PC-3 (cell line): ENCODE results near the gene ADAMTSL3. TPM values are rescaled to one million over a fixed set of nuclear protein-coding genes. Genes with fewer than 3 reads are reported as not detected.

Experiments
- ATAC-seq: fragments of 200-7000 bp; cut with Tn5 transposase; 2 replicates; pipeline ENCODE4 v1.9.1; 2020; ENCODE audit warnings: mild to moderate bottlenecking, moderate library complexity
- BruUV-seq: library from RNA; stranded (reverse); fragments of 400-500 nt; replicated peaks from 2 replicates; lab custom pipeline; 2021; lab: Mats Ljungman, UMichigan
- CTCF ChIA-PET: fragments of 300-600 bp; sonication (Branson Sonifier 250); formaldehyde crosslinking; loops from one replicate; lab custom pipeline; 2022; ENCODE audit warnings: antibody characterized with exemption; lab: Charles Lee
- POLR2A ChIA-PET: fragments of 300-600 bp; sonication (Branson Sonifier 250); formaldehyde crosslinking; loops from one replicate; lab custom pipeline; 2022; ENCODE audit warnings: antibody characterized with exemption; ENCODE audit not compliant: unreplicated experiment; lab: Charles Lee
- DNase-seq: peaks from one replicate; pipeline ENCODE4 v3.0.0-alpha.2; 2015
- H2AFZ ChIP-seq: fragments of 300-600 bp; sonication (generic); 2 replicates; pipeline ENCODE4 v1.6.0; 2016; ENCODE audit warnings: antibody characterized with exemption, low read length
- H3F3A ChIP-seq: fragments of 300-600 bp; sonication (generic); one replicate; pipeline ENCODE4 v1.6.0; 2017; ENCODE audit warnings: antibody characterized with exemption, low read length, control low read depth, mild to moderate bottlenecking; ENCODE audit not compliant: unreplicated experiment
- H3K27ac ChIP-seq: fragments of 300-600 bp; sonication (generic); 2 replicates; pipeline ENCODE4 v1.5.1; 2016; ENCODE audit warnings: mild to moderate bottlenecking, low read length
- H3K27me3 ChIP-seq: fragments of 300-600 bp; sonication (generic); 2 replicates; pipeline ENCODE4 v1.6.1; 2016; ENCODE audit warnings: low read length, mixed read lengths
- H3K36me3 ChIP-seq: fragments of 300-600 bp; sonication (generic); 2 replicates; pipeline ENCODE4 v1.6.1; 2016; ENCODE audit warnings: low read depth, mixed run types, low read length, mixed read lengths
- H3K4me1 ChIP-seq: fragments of 300-600 bp; sonication (generic); 2 replicates; pipeline ENCODE4 v1.5.1; 2016; ENCODE audit warnings: low read length; ENCODE audit not compliant: insufficient read depth
- H3K4me2 ChIP-seq: fragments of 300-600 bp; sonication (generic); 2 replicates; pipeline ENCODE4 v1.6.0; 2016; ENCODE audit warnings: low read length
- H3K4me3 ChIP-seq: fragments of 300-600 bp; sonication (generic); 2 replicates; pipeline ENCODE4 v1.5.1; 2016; ENCODE audit warnings: mild to moderate bottlenecking, low read length, mixed read lengths
- H3K79me2 ChIP-seq: fragments of 300-600 bp; sonication (generic); 2 replicates; pipeline ENCODE4 v1.6.1; 2017; ENCODE audit warnings: low read length, mixed read lengths
- H3K9ac ChIP-seq: fragments of 300-600 bp; sonication (generic); 2 replicates; pipeline ENCODE4 v1.6.0; 2016; ENCODE audit warnings: mild to moderate bottlenecking, low read length
- H3K9me2 ChIP-seq: fragments of 300-600 bp; sonication (generic); replicated peaks from 2 replicates; pipeline ENCODE4 v1.6.1; 2016; ENCODE audit warnings: mixed run types, low read length, mixed read lengths
- H3K9me3 ChIP-seq: fragments of 300-600 bp; sonication (generic); 2 replicates; pipeline ENCODE4 v1.6.1; 2016; ENCODE audit warnings: low read length, mixed read lengths
- H4K20me1 ChIP-seq: fragments of 300-600 bp; sonication (generic); 2 replicates; pipeline ENCODE4 v1.6.1; 2016; ENCODE audit warnings: low read length, mixed read lengths
- EZH2 ChIP-seq: fragments of 300-600 bp; sonication (generic); IDR thresholded peaks from one replicate; pipeline ENCODE4 v1.6.1; 2017; ENCODE audit warnings: antibody characterized with exemption, mild to moderate bottlenecking, low read length; ENCODE audit not compliant: unreplicated experiment
- EZH2phosphoT487 ChIP-seq: fragments of 300-600 bp; sonication (generic); IDR thresholded peaks from 2 replicates; pipeline ENCODE4 v1.6.1; 2018; ENCODE audit warnings: mild to moderate bottlenecking, antibody characterized with exemption, low read length, borderline replicate concordance
- intact Hi-C: fragments of 100-400 bp; cut with micrococcal nuclease; formaldehyde crosslinking; loops from 2 replicates; pipeline ENCODE4 v1.9.0; 2023
- total RNA-seq: library from RNA; depleted of rRNA; stranded (reverse); fragments of >200 nt; gene quantifications from 2 replicates; pipeline ENCODE4 v1.2.3, GENCODE V29; 2014
- TF ChIP-seq, protein P1 (sequence below): fragments of 300-600 bp; sonication (generic); conservative IDR thresholded peaks from 2 replicates; pipeline ENCODE4 v1.5.1; 2017; ENCODE audit warnings: antibody characterized with exemption, low read depth, mild to moderate bottlenecking, low read length

ADAMTSL3 gene
- total RNA-seq, 1 experiment from 2014 or later: 7.9 TPM

DNA sequence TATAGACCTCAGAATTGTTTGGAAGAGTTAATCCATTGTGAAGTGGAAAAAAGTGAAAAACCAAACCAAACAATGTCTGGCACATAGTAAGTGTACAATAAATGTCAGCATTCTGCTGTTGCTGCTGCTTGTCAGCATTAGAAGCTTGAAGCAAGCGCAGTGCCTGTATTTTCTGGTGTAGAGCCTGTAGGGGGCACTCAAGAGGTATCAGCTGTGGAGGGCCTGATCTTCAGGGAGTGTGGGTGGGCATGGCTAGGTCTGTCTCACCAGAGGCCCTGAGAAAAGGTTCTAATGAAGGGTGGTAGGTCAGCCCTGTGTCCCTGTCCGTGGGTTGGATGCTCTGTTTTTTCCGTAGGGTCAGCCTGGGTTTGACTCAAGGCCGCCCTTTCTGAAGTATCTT is 3.6 kb downstream of the ADAMTSL3 start:
- POLR2A ChIA-PET: interaction anchor here (0.6 kb wide), 1 partner anchor 927 kb away, joined by 3 read pairs; no protein-coding TSS in a partner anchor
- no peak overlapping the region for H3K4me2 ChIP-seq
- peak; percentile 35 for DNase-seq
- no TSS peak for BruUV-seq
- no peak for ATAC-seq
- intact Hi-C loops: loop anchor here (10.0 kb wide), 2 partner anchors 177 to 377 kb away; no protein-coding TSS in a partner anchor
- peaks cover 6% of the 10 kb centered on the region for H3K36me3 ChIP-seq
- no peaks in the 10 kb centered on the region for H3K9me2 ChIP-seq
- no peak overlapping the region for H3K9ac ChIP-seq
- TF ChIP-seq, protein P1, sequence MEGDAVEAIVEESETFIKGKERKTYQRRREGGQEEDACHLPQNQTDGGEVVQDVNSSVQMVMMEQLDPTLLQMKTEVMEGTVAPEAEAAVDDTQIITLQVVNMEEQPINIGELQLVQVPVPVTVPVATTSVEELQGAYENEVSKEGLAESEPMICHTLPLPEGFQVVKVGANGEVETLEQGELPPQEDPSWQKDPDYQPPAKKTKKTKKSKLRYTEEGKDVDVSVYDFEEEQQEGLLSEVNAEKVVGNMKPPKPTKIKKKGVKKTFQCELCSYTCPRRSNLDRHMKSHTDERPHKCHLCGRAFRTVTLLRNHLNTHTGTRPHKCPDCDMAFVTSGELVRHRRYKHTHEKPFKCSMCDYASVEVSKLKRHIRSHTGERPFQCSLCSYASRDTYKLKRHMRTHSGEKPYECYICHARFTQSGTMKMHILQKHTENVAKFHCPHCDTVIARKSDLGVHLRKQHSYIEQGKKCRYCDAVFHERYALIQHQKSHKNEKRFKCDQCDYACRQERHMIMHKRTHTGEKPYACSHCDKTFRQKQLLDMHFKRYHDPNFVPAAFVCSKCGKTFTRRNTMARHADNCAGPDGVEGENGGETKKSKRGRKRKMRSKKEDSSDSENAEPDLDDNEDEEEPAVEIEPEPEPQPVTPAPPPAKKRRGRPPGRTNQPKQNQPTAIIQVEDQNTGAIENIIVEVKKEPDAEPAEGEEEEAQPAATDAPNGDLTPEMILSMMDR: peak; percentile 62
- TF ChIP-seq EZH2 (no peak), EZH2phosphoT487 (no peak)
- no peaks in the 10 kb centered on the region for H3K27me3 ChIP-seq
- no peaks in the 10 kb centered on the region for H3K9me3 ChIP-seq
- H3K27ac ChIP-seq: no peak overlapping the region
- H4K20me1 ChIP-seq: no peaks in the 10 kb centered on the region
- H3K79me2 ChIP-seq: peaks cover 13% of the 10 kb centered on the region
- H2AFZ ChIP-seq: no peak overlapping the region
- H3K4me1 ChIP-seq: peaks cover 26% of the 10 kb centered on the region
- CTCF ChIA-PET: interaction anchor here (0.6 kb wide), 1 partner anchor 30 kb away, joined by 3 read pairs; no protein-coding TSS in a partner anchor
- no peak overlapping the region for H3K4me3 ChIP-seq
- no peaks in the 10 kb centered on the region for H3F3A ChIP-seq

DNA sequence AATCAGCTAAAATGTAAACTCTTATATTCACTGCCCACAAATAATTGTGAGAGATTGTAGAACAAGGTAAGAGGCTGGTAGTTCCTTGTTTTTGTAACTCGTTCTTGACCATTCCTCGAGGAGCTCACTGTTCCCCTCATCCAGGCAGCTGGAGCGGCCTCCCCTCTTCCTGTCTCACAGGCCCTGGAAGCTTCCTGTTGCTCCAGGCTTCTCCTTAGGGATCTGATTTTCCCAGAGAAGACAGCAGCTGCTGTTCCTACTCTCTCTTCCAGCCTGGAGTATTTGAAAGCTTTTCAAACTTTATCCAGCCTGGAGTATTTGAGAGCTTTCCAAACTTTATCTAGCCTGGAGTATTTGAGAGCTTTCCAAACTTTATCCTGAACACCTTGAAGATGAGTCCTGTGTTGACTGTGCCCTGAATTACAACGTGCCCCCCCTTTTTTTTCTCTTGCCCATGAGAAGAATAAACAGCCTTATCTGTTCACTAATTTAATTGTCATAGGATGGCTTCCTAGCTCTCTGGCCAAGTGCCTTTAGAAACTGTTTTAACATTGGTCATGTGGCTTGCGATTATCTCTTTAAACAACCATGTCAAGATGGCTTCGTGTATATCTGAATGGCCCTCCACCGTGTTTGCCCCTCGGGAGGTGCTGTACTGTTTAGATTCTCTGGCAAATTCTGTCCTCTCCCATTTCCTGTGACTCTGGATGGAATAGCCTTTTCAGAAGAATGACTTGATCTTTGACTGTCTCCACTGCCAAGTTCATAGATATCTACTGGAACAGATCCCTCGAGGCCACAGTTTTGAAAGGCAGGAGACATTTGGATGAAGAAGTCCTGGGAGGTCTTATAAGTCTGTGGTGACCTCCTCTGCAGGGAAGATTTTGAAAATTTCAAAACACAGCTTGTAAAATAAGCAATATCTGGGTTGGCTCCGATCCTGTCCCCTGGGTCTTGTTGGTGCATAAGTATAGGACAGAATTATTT is 4.8 kb downstream of the ADAMTSL3 start:
- no TSS peak for BruUV-seq
- no peaks in the 10 kb centered on the region for H3K9me3 ChIP-seq
- no peaks in the 10 kb centered on the region for H3K27me3 ChIP-seq
- H3F3A ChIP-seq: no peaks in the 10 kb centered on the region
- POLR2A ChIA-PET: no interaction called here
- H2AFZ ChIP-seq: no peak overlapping the region
- intact Hi-C loops: loop anchor here (10.0 kb wide), 2 partner anchors 176 to 376 kb away; no protein-coding TSS in a partner anchor
- H4K20me1 ChIP-seq: no peaks in the 10 kb centered on the region
- CTCF ChIA-PET: no interaction called here
- no peak for DNase-seq
- H3K9ac ChIP-seq: no peak overlapping the region
- H3K9me2 ChIP-seq: no peaks in the 10 kb centered on the region
- peaks cover 13% of the 10 kb centered on the region for H3K79me2 ChIP-seq
- H3K27ac ChIP-seq: no peak overlapping the region
- no peak overlapping the region for H3K4me3 ChIP-seq
- ATAC-seq: no peak
- TF ChIP-seq EZH2 (no peak), EZH2phosphoT487 (no peak)
- TF ChIP-seq, protein P1: no peak
- peaks cover 18% of the 10 kb centered on the region for H3K4me1 ChIP-seq
- H3K4me2 ChIP-seq: no peak overlapping the region
- peaks cover 6% of the 10 kb centered on the region for H3K36me3 ChIP-seq
